ENCODE results near the gene VAX1. TPM values are rescaled to one million over a fixed set of nuclear protein-coding genes. Genes with fewer than 3 reads are reported as not detected.

The VAX1 gene
- total and polyA plus RNA-seq, 10 donors = not detected

GRCh38 chr10:117165538-117166417, 27.7 kb upstream of the VAX1 start:
- Histone ChIP-seq H3K27ac (no peak overlapping the region), H3K4me3 (peak overlapping the region in 5 of 8 donors; percentile 15 to 52 (median 19)), H3K36me3 (no peaks in the 10 kb centered on the region), H3K4me1 (peaks cover 17 to 71% (median 52%) of the 10 kb centered on the region in 6 donors), H3K9me3 (no peaks in the 10 kb centered on the region), H3K27me3 (replicated peaks in 1 of 7) (peaks cover 16 to 100% (median 100%) of the 10 kb centered on the region in 7 donors)
- 2 to 5% (median 3%) methylated on average over 22 to 51 of the region's 51 CpGs for WGBS, 5 donors
- no peak for DNase-seq
- TF ChIP-seq POLR2AphosphoS5 (IDR thresholded peaks at IDR 0.05) (peak in 1 of 3 donors; percentile 9), CTCF (IDR thresholded peaks at IDR 0.05 in 8 of 11, conservative IDR thresholded peaks at IDR 0.05 in 3 of 11) (peak in 6 of 11 experiments; percentile 29 to 57 (median 42)), POLR2A (IDR thresholded peaks at IDR 0.05) (no peak)
- intact Hi-C loops (cut with DNase I; ENCODE audit: low total_unique reads) = no loop called here

GRCh38 chr10:117164592-117165537, 26.8 kb upstream of the VAX1 start:
- 3 to 6% (median 4%) methylated on average over 31 to 32 of the region's 32 CpGs for WGBS, 5 donors
- intact Hi-C loops (cut with DNase I; ENCODE audit: low total_unique reads) = no loop called here
- Histone ChIP-seq H3K9me3 (no peaks in the 10 kb centered on the region), H3K4me1 (peaks cover 17 to 71% (median 52%) of the 10 kb centered on the region in 6 donors), H3K27me3 (replicated peaks in 1 of 7) (peaks cover 16 to 100% (median 99%) of the 10 kb centered on the region in 7 donors), H3K36me3 (no peaks in the 10 kb centered on the region), H3K27ac (no peak overlapping the region), H3K4me3 (peak overlapping the region in 6 of 8 donors; percentile 15 to 52 (median 22))
- TF ChIP-seq CTCF (IDR thresholded peaks at IDR 0.05 in 8 of 11, conservative IDR thresholded peaks at IDR 0.05 in 3 of 11) (no peak), POLR2AphosphoS5 (IDR thresholded peaks at IDR 0.05) (no peak), POLR2A (IDR thresholded peaks at IDR 0.05) (no peak)
- no peak for DNase-seq

GRCh38 chr10:117163954-117164548, 26.0 kb upstream of the VAX1 start:
- TF ChIP-seq POLR2A (IDR thresholded peaks at IDR 0.05) (no peak), POLR2AphosphoS5 (IDR thresholded peaks at IDR 0.05) (no peak), CTCF (IDR thresholded peaks at IDR 0.05 in 8 of 11, conservative IDR thresholded peaks at IDR 0.05 in 3 of 11) (no peak)
- intact Hi-C loops (cut with DNase I; ENCODE audit: low total_unique reads) = no loop called here
- peaks cover 16 to 100% (median 99%) of the 10 kb centered on the region in 7 donors for H3K27me3 ChIP-seq (replicated peaks in 1 of 7)
- no peak overlapping the region for H3K27ac ChIP-seq
- peak overlapping the region in 2 of 8 donors; percentile 13 to 55 for H3K4me3 ChIP-seq
- no peaks in the 10 kb centered on the region for H3K36me3 ChIP-seq
- peaks cover 17 to 70% (median 52%) of the 10 kb centered on the region in 6 donors for H3K4me1 ChIP-seq
- H3K9me3 ChIP-seq = no peaks in the 10 kb centered on the region
- WGBS, 5 donors = 10 to 18% (median 12%) methylated on average over 16 of the region's 16 CpGs
- no peak for DNase-seq
